Natural killer cell (primary cell): ENCODE results near the gene GNG3. TPM values are rescaled to one million over a fixed set of nuclear protein-coding genes. Genes with fewer than 3 reads are reported as not detected.
"Not testable (repeated sequence)": the region's sequence is repeated elsewhere in the genome, so short reads cannot be mapped to it uniquely, and the experiment has no call there.

Source experiments
- ATAC-seq, 3 donors: fragments of 150-1000 bp in 2 of 3; fragments of 200-7000 bp in 1 of 3; cut with Tn5 transposase; 1 replicate in 1 of 3; 2 replicates in 2 of 3; pipeline ENCODE4 v1.10.0; 2021; ENCODE audit warnings: mild to moderate bottlenecking in 2 of 3, moderate library complexity in 2 of 3
- DNase-seq, 2 donors: peaks; one replicate each; pipeline versions ENCODE4 v3.0.0 to v3.0.0-alpha.2; 2013 to 2021; ENCODE audit warnings: mixed read lengths in 1 of 2
- H3K27ac ChIP-seq: one replicate; pipeline ENCODE4 v1.5.1; 2013; ENCODE audit warnings: mild to moderate bottlenecking, low read length
- H3K27me3 ChIP-seq: one replicate; pipeline ENCODE4 v1.6.1; 2013; ENCODE audit warnings: low read length; ENCODE audit not compliant: control insufficient read depth, insufficient read depth
- H3K36me3 ChIP-seq: one replicate; pipeline ENCODE4 v1.6.1; 2013; ENCODE audit warnings: low read length; ENCODE audit not compliant: control insufficient read depth, insufficient read depth
- H3K4me1 ChIP-seq: one replicate; pipeline ENCODE4 v1.6.1; 2013; ENCODE audit warnings: low read length; ENCODE audit not compliant: control insufficient read depth, insufficient read depth
- H3K4me3 ChIP-seq: one replicate; pipeline ENCODE4 v1.5.1; 2013; ENCODE audit warnings: low read length
- H3K9me3 ChIP-seq: one replicate; pipeline ENCODE4 v1.6.1; 2013; ENCODE audit warnings: low read length; ENCODE audit not compliant: control insufficient read depth, insufficient read depth
- H3K27ac Mint-ChIP-seq, 2 donors: one replicate each; pipeline ENCODE4 v1.8.0; 2022; ENCODE audit warnings: mild to moderate bottlenecking in 2 of 2, mixed read lengths in 2 of 2, moderate library complexity in 1 of 2
- H3K27me3 Mint-ChIP-seq, 2 donors: one replicate each; pipeline ENCODE4 v1.8.0; 2022; ENCODE audit warnings: low read depth in 2 of 2, mixed read lengths in 2 of 2
- H3K36me3 Mint-ChIP-seq: one replicate; pipeline ENCODE4 v1.8.0; 2022; ENCODE audit warnings: mixed read lengths
- H3K4me1 Mint-ChIP-seq, 2 donors: one replicate each; pipeline ENCODE4 v1.8.0; 2022; ENCODE audit warnings: mixed read lengths in 2 of 2
- H3K4me3 Mint-ChIP-seq: one replicate; pipeline ENCODE4 v1.8.0; 2022; ENCODE audit warnings: mild to moderate bottlenecking, moderate library complexity, mixed read lengths
- H3K9me3 Mint-ChIP-seq, 2 donors: one replicate each; pipeline ENCODE4 v1.8.0; 2022; ENCODE audit warnings: mixed read lengths in 2 of 2
- CTCF ChIP-seq: fragments of 200-600 bp; IDR thresholded peaks from one replicate; pipeline ENCODE4 v1.8.0; 2022; ENCODE audit warnings: antibody characterized with exemption
- whole genome bisulfite sequencing: methylation state at CpG from one replicate; pipeline ENCODE4 v1.1.7; 2013; ENCODE audit warnings: missing lambda C conversion rate; ENCODE audit not compliant: insufficient coverage; 5-methylcytosine and 5-hydroxymethylcytosine counted together
- intact Hi-C: fragments of 100-400 bp; cut with micrococcal nuclease; formaldehyde crosslinking; loops from one replicate; pipeline ENCODE4 v1.14.2; 2022
- total RNA-seq, 4 donors: library from RNA; stranded (reverse); fragments of 120-200 nt in 1 of 4; gene quantifications; one replicate each; pipeline versions ENCODE4 v1.2.3 to v1.2.4, GENCODE V29; 2013 to 2022

The GNG3 gene
- total RNA-seq, 3 donors from 2014 or later (not counting 1 experiment from before 2014, with no cell fraction given) = not detected

GRCh38 chr11:62688491-62688890 is 19.0 kb upstream of the GNG3 start:
- Mint-ChIP-seq H3K36me3 (no peaks in the 10 kb centered on the region), H3K27me3 (peaks cover 0 to 9% of the 10 kb centered on the region in 2 donors), H3K27ac (no peak overlapping the region), H3K4me1 (no peaks in the 10 kb centered on the region), H3K9me3 (no peaks in the 10 kb centered on the region), H3K4me3 (no peak overlapping the region)
- ATAC-seq = no peak
- no peak overlapping the region for H3K4me3 ChIP-seq
- DNase-seq = no peak
- peaks cover 21% of the 10 kb centered on the region for H3K36me3 ChIP-seq
- H3K4me1 ChIP-seq = no peaks in the 10 kb centered on the region
- H3K27ac ChIP-seq = no peak overlapping the region
- no peak for TF ChIP-seq CTCF
- intact Hi-C loops = no loop called here
- H3K27me3 ChIP-seq = peaks cover 6% of the 10 kb centered on the region
- H3K9me3 ChIP-seq = no peaks in the 10 kb centered on the region
- 100% methylated on average over 1 of the region's 1 CpG for WGBS

GRCh38 chr11:62689421-62690183 is 17.9 kb upstream of the GNG3 start, which contains the start of gene LRRN4CL:
Gene LRRN4CL, minus strand, starts transcription at chr11:62689530. Its CDS starts 1,022 bp downstream, at chr11:62688508.
- no peak within 1 kb of the TSS for H3K27ac ChIP-seq
- H3K27me3 Mint-ChIP-seq = peaks cover 0 to 9% of the 10 kb centered on the region in 2 donors

GRCh38 chr11:62693624-62694023 is 13.9 kb upstream of the GNG3 start:
- not testable (repeated sequence) for H3K27me3 Mint-ChIP-seq, DNase-seq, H3K27me3 ChIP-seq, H3K9me3 ChIP-seq, H3K4me3 ChIP-seq, H3K27ac Mint-ChIP-seq, H3K9me3 Mint-ChIP-seq, H3K4me1 Mint-ChIP-seq, H3K4me3 Mint-ChIP-seq, H3K27ac ChIP-seq, ATAC-seq, H3K4me1 ChIP-seq, H3K36me3 Mint-ChIP-seq
- H3K36me3 ChIP-seq = peaks cover 21% of the 10 kb centered on the region
- intact Hi-C loops = loop anchor here (1.0 kb wide), 5 partner anchors 12 to 299 kb away; no protein-coding TSS in a partner anchor
- WGBS = 75% methylated on average over 4 of the region's 4 CpGs

More at GRCh38 chr11:62689421-62690183, 17.9 kb upstream of the GNG3 start, which contains the start of gene LRRN4CL:
- no peaks in the 10 kb centered on the region for H3K36me3 Mint-ChIP-seq
- H3K4me3 ChIP-seq = no peak within 1 kb of the TSS
- no peak within 1 kb of the TSS for H3K4me3 Mint-ChIP-seq
- WGBS = 92% methylated on average over 11 of the region's 11 CpGs
- peaks cover 2 to 3% of the 10 kb centered on the region in 2 donors for H3K4me1 Mint-ChIP-seq
- TF ChIP-seq CTCF = no peak
- H3K9me3 ChIP-seq = no peaks in the 10 kb centered on the region
- DNase-seq (no peak), ATAC-seq (no peak)
- no peaks in the 10 kb centered on the region for H3K9me3 Mint-ChIP-seq
- no peak within 1 kb of the TSS for H3K27ac Mint-ChIP-seq
- H3K36me3 ChIP-seq = peaks cover 21% of the 10 kb centered on the region
- intact Hi-C loops = no loop called here
- no peaks in the 10 kb centered on the region for H3K4me1 ChIP-seq
- peaks cover 6% of the 10 kb centered on the region for H3K27me3 ChIP-seq

GRCh38 chr11:62694455-62695167 is 12.9 kb upstream of the GNG3 start:
- ATAC-seq (peak; percentile 78 to 98 (median 96)), DNase-seq (peak; percentile 72 to 91)
- no peaks in the 10 kb centered on the region for H3K9me3 ChIP-seq
- H3K4me3 ChIP-seq = no peak overlapping the region
- peak overlapping the region in 1 of 2 donors; percentile 7 for H3K27ac Mint-ChIP-seq
- H3K4me1 ChIP-seq = no peaks in the 10 kb centered on the region
- no peak overlapping the region for H3K4me3 Mint-ChIP-seq
- H3K36me3 Mint-ChIP-seq = no peaks in the 10 kb centered on the region
- H3K9me3 Mint-ChIP-seq = no peaks in the 10 kb centered on the region
- TF ChIP-seq CTCF = peak; percentile 84
- no peaks in the 10 kb centered on the region for H3K27me3 ChIP-seq
- H3K27me3 Mint-ChIP-seq = no peaks in the 10 kb centered on the region
- no peak overlapping the region for H3K27ac ChIP-seq
- peaks cover 8% of the 10 kb centered on the region in 2 donors for H3K4me1 Mint-ChIP-seq
- H3K36me3 ChIP-seq = peaks cover 21% of the 10 kb centered on the region
- intact Hi-C loops = loop anchor here (1.0 kb wide), 5 partner anchors 13 to 300 kb away; no protein-coding TSS in a partner anchor
- WGBS = 53% methylated on average over 14 of the region's 14 CpGs
